Hepatocyte (in vitro differentiated cells): Measurements from ENCODE around the gene CREBBP. TPM values are rescaled to one million over a fixed set of nuclear protein-coding genes. Genes with fewer than 3 reads are reported as not detected.

Experiments
- DNase-seq: peaks from one replicate; pipeline ENCODE4 v3.0.0-alpha.2; 2016; ENCODE audit warnings: low spot score
- H2AFZ ChIP-seq: fragments of 200-600 bp; sonication (generic); 2 replicates; pipeline ENCODE4 v1.6.0; 2016; ENCODE audit warnings: antibody characterized with exemption, mild to moderate bottlenecking
- H3K27ac ChIP-seq: fragments of 200-600 bp; sonication (generic); 2 replicates; pipeline ENCODE4 v1.5.1; 2016; ENCODE audit warnings: mild to moderate bottlenecking
- H3K27me3 ChIP-seq: fragments of 200-600 bp; sonication (generic); 2 replicates; pipeline ENCODE4 v1.6.1; 2016
- H3K36me3 ChIP-seq: fragments of 200-600 bp; sonication (generic); replicated peaks from 2 replicates; pipeline ENCODE4 v1.5.1; 2016; ENCODE audit warnings: low read depth; ENCODE audit not compliant: insufficient read depth
- H3K4me1 ChIP-seq: fragments of 200-600 bp; sonication (generic); 2 replicates; pipeline ENCODE4 v1.5.1; 2016; ENCODE audit warnings: mild to moderate bottlenecking, moderate library complexity; ENCODE audit not compliant: insufficient read depth
- H3K4me2 ChIP-seq: fragments of 200-600 bp; sonication (generic); 2 replicates; pipeline ENCODE4 v1.6.0; 2016
- H3K4me3 ChIP-seq: fragments of 200-600 bp; sonication (generic); 2 replicates; pipeline ENCODE4 v1.5.1; 2016; ENCODE audit warnings: mild to moderate bottlenecking
- H3K79me2 ChIP-seq: fragments of 200-600 bp; sonication (generic); 2 replicates; pipeline ENCODE4 v1.6.0; 2017; ENCODE audit warnings: mild to moderate bottlenecking
- H3K9me2 ChIP-seq: fragments of 200-600 bp; sonication (generic); replicated peaks from 2 replicates; pipeline ENCODE4 v1.6.0; 2017; ENCODE audit warnings: mild to moderate bottlenecking; ENCODE audit not compliant: insufficient read depth
- H3K9me3 ChIP-seq: fragments of 200-600 bp; sonication (generic); 2 replicates; pipeline ENCODE4 v1.5.1; 2016; ENCODE audit warnings: low read depth, mild to moderate bottlenecking
- H4K20me1 ChIP-seq: fragments of 200-600 bp; sonication (generic); 2 replicates; pipeline ENCODE4 v1.6.0; 2016; ENCODE audit warnings: mild to moderate bottlenecking; ENCODE audit not compliant: insufficient read depth, poor library complexity, severe bottlenecking
- CTCF ChIP-seq: fragments of 200-600 bp; sonication (generic); IDR thresholded peaks from 2 replicates; pipeline ENCODE4 v1.5.1; 2016; ENCODE audit warnings: antibody characterized with exemption, mild to moderate bottlenecking; ENCODE audit not compliant: poor library complexity
- EZH2 ChIP-seq: fragments of 200-600 bp; sonication (generic); IDR thresholded peaks from 2 replicates; pipeline ENCODE4 v1.6.1; 2016; ENCODE audit warnings: antibody characterized with exemption, mild to moderate bottlenecking, borderline replicate concordance
- EZH2phosphoT487 ChIP-seq: fragments of 200-600 bp; sonication (generic); IDR thresholded peaks from one replicate; pipeline ENCODE4 v1.6.1; 2018; ENCODE audit warnings: antibody characterized with exemption, mild to moderate bottlenecking, low read depth, moderate library complexity; ENCODE audit not compliant: unreplicated experiment, severe bottlenecking
- WGBS: methylation state at CpG from one replicate; pipeline ENCODE4 v1.1.6; 2016; ENCODE audit warnings: low lambda C conversion rate; ENCODE audit errors: missing lambda C conversion rate; 5-methylcytosine and 5-hydroxymethylcytosine counted together
- polyA plus RNA-seq: library from polyadenylated mRNA; unstranded; fragments of >200 nt; fragmentation: Nextera tagmentation; extraction: Ambion mirVana; gene quantifications from 2 replicates; pipeline ENCODE4 v1.2.1, GENCODE V29; 2016
- total RNA-seq: library from RNA; depleted of rRNA; stranded (reverse); fragments of >200 nt; gene quantifications from 2 replicates; pipeline ENCODE4 v1.2.3, GENCODE V29; 2014

Gene CREBBP
- total and polyA plus RNA-seq, 2 experiments from 2014 or later = 18.9 to 31.5 TPM

GRCh38 chr16:3793161-3793576 lies 87.3 kb downstream of the CREBBP start:
- H3K4me1 ChIP-seq = no peaks in the 10 kb centered on the region
- H3K4me2 ChIP-seq = no peak overlapping the region
- H2AFZ ChIP-seq = no peak overlapping the region
- H3K79me2 ChIP-seq = peaks cover 99% of the 10 kb centered on the region
- no peak for DNase-seq
- H3K9me2 ChIP-seq = no peaks in the 10 kb centered on the region
- H3K27ac ChIP-seq = no peak overlapping the region
- no peaks in the 10 kb centered on the region for H3K9me3 ChIP-seq
- no peak overlapping the region for H3K4me3 ChIP-seq
- H4K20me1 ChIP-seq = peaks cover 85% of the 10 kb centered on the region
- WGBS = 93% methylated on average over 16 of the region's 16 CpGs
- TF ChIP-seq CTCF (no peak), EZH2 (no peak), EZH2phosphoT487 (no peak)
- H3K36me3 ChIP-seq = no peaks in the 10 kb centered on the region
- H3K27me3 ChIP-seq = no peaks in the 10 kb centered on the region

GRCh38 chr16:3792472-3793012 lies 88.0 kb downstream of the CREBBP start:
- Histone ChIP-seq H3K9me2 (no peaks in the 10 kb centered on the region), H3K79me2 (peaks cover 99% of the 10 kb centered on the region), H4K20me1 (peaks cover 85% of the 10 kb centered on the region), H3K27me3 (no peaks in the 10 kb centered on the region), H3K4me2 (no peak overlapping the region), H3K27ac (no peak overlapping the region), H3K4me3 (no peak overlapping the region), H3K9me3 (no peaks in the 10 kb centered on the region), H2AFZ (no peak overlapping the region), H3K4me1 (no peaks in the 10 kb centered on the region), H3K36me3 (no peaks in the 10 kb centered on the region)
- no peak for DNase-seq
- WGBS = 94% methylated on average over 12 of the region's 12 CpGs
- TF ChIP-seq EZH2phosphoT487 = no peak
- TF ChIP-seq EZH2 = no peak
- no peak for TF ChIP-seq CTCF

GRCh38 chr16:3791701-3792100 lies 88.8 kb downstream of the CREBBP start:
- DNase-seq = no peak
- Histone ChIP-seq H3K9me3 (no peaks in the 10 kb centered on the region), H3K4me3 (no peak overlapping the region), H3K36me3 (no peaks in the 10 kb centered on the region), H3K9me2 (no peaks in the 10 kb centered on the region), H3K79me2 (peaks cover 97% of the 10 kb centered on the region), H3K4me1 (no peaks in the 10 kb centered on the region), H4K20me1 (peaks cover 84% of the 10 kb centered on the region), H3K27ac (no peak overlapping the region), H2AFZ (no peak overlapping the region), H3K27me3 (no peaks in the 10 kb centered on the region), H3K4me2 (no peak overlapping the region)
- TF ChIP-seq CTCF (no peak), EZH2 (no peak), EZH2phosphoT487 (no peak)
- 94% methylated on average over 8 of the region's 8 CpGs for WGBS
